H9 (cell line): ENCODE data around the gene SPATA17. TPM values are rescaled to one million over a fixed set of nuclear protein-coding genes. Genes with fewer than 3 reads are reported as not detected.

ENCODE experiments used
- DNase-seq: peaks from one replicate; pipeline ENCODE4 v3.0.0-alpha.2; 2017
- H2AFZ ChIP-seq: one replicate; pipeline ENCODE4 v1.6.1; 2013; ENCODE audit warnings: mild to moderate bottlenecking, low read length, control low read depth, moderate library complexity
- H2AK5ac ChIP-seq: 2 replicates; pipeline ENCODE4 v1.6.1; 2013; ENCODE audit warnings: low read length, control low read depth, mixed read lengths; ENCODE audit not compliant: insufficient read length
- H2BK120ac ChIP-seq: one replicate; pipeline ENCODE4 v1.6.1; 2013; ENCODE audit warnings: low read depth, mild to moderate bottlenecking, low read length, control low read depth, inconsistent platforms; ENCODE audit not compliant: poor library complexity, severe bottlenecking
- H2BK12ac ChIP-seq: 2 replicates; pipeline ENCODE4 v1.6.1; 2013; ENCODE audit warnings: low read length, control low read depth, mixed read lengths, low read depth; ENCODE audit not compliant: insufficient read length
- H2BK15ac ChIP-seq: 2 replicates; pipeline ENCODE4 v1.6.1; 2013; ENCODE audit warnings: low read depth, low read length, control low read depth
- H2BK20ac ChIP-seq: one replicate; pipeline ENCODE4 v1.6.1; 2013; ENCODE audit warnings: low read depth, mild to moderate bottlenecking, low read length, control low read depth, inconsistent platforms; ENCODE audit not compliant: poor library complexity, severe bottlenecking
- H2BK5ac ChIP-seq: 2 replicates; pipeline ENCODE4 v1.6.1; 2013; ENCODE audit warnings: low read length, control low read depth, mixed read lengths; ENCODE audit not compliant: insufficient read length
- H3K14ac ChIP-seq: 2 replicates; pipeline ENCODE4 v1.6.1; 2013; ENCODE audit warnings: low read length, control low read depth; ENCODE audit not compliant: insufficient read depth
- H3K18ac ChIP-seq: 2 replicates; pipeline ENCODE4 v1.6.1; 2013; ENCODE audit warnings: low read depth, mild to moderate bottlenecking, mixed read lengths, low read length, control low read depth; ENCODE audit not compliant: insufficient read length
- H3K23ac ChIP-seq: 2 replicates; pipeline ENCODE4 v1.6.1; 2013; ENCODE audit warnings: low read length, control low read depth, mixed read lengths, low read depth; ENCODE audit not compliant: insufficient read length
- H3K23me2 ChIP-seq: 2 replicates; pipeline ENCODE4 v1.6.1; 2013; ENCODE audit warnings: low read depth, mild to moderate bottlenecking, mixed read lengths, low read length, control low read depth; ENCODE audit not compliant: insufficient read length, poor library complexity, severe bottlenecking
- H3K27ac ChIP-seq: 2 replicates; pipeline ENCODE4 v1.5.1; 2013; ENCODE audit warnings: low read length, control low read depth, mixed read lengths, low read depth; ENCODE audit not compliant: insufficient read length
- H3K27me3 ChIP-seq: 2 replicates; pipeline ENCODE4 v1.6.1; 2013; ENCODE audit warnings: low read length, control low read depth, inconsistent platforms; ENCODE audit not compliant: insufficient read depth
- H3K4ac ChIP-seq: 2 replicates; pipeline ENCODE4 v1.6.1; 2013; ENCODE audit warnings: low read depth, mild to moderate bottlenecking, control low read depth, inconsistent platforms, low read length, moderate library complexity
- H3K4me1 ChIP-seq: 2 replicates; pipeline ENCODE4 v1.6.1; 2013; ENCODE audit warnings: low read length, control low read depth, inconsistent platforms; ENCODE audit not compliant: insufficient read depth
- H3K4me2 ChIP-seq: 2 replicates; pipeline ENCODE4 v1.6.1; 2013; ENCODE audit warnings: low read length, control low read depth, mixed read lengths; ENCODE audit not compliant: insufficient read length, insufficient read depth
- H3K56ac ChIP-seq: 2 replicates; pipeline ENCODE4 v1.6.1; 2013; ENCODE audit warnings: low read depth, mild to moderate bottlenecking, mixed read lengths, low read length, control low read depth; ENCODE audit not compliant: insufficient read length
- H3K79me1 ChIP-seq: 2 replicates; pipeline ENCODE4 v1.6.1; 2013; ENCODE audit warnings: low read depth, mild to moderate bottlenecking, moderate library complexity, low read length, control low read depth, inconsistent platforms; ENCODE audit not compliant: insufficient read depth, poor library complexity, severe bottlenecking
- H3K79me2 ChIP-seq: 2 replicates; pipeline ENCODE4 v1.6.1; 2013; ENCODE audit warnings: low read length, control low read depth, inconsistent platforms; ENCODE audit not compliant: insufficient read depth
- H3K9ac ChIP-seq: 2 replicates; pipeline ENCODE4 v1.6.1; 2013; ENCODE audit warnings: low read length, control low read depth, mixed read lengths; ENCODE audit not compliant: insufficient read length; ENCODE audit errors: extremely low read depth
- H3K9me3 ChIP-seq: one replicate; pipeline ENCODE4 v1.6.1; 2013; ENCODE audit warnings: low read depth, low read length, inconsistent platforms; ENCODE audit not compliant: control insufficient read depth
- H3T11ph ChIP-seq: one replicate; pipeline ENCODE4 v1.6.1; 2013; ENCODE audit warnings: mild to moderate bottlenecking, low read length, control low read depth, inconsistent platforms
- H4K20me1 ChIP-seq: one replicate; pipeline ENCODE4 v1.6.1; 2013; ENCODE audit not compliant: control insufficient read depth, insufficient read length, insufficient read depth
- H4K5ac ChIP-seq: 2 replicates; pipeline ENCODE4 v1.6.1; 2013; ENCODE audit warnings: low read depth, mild to moderate bottlenecking, mixed read lengths, low read length, control low read depth; ENCODE audit not compliant: insufficient read length
- H4K8ac ChIP-seq: replicated peaks from 2 replicates; pipeline ENCODE4 v1.6.1; 2013; ENCODE audit warnings: low read length, control low read depth, mixed read lengths, low read depth; ENCODE audit not compliant: insufficient read length
- H4K91ac ChIP-seq: 2 replicates; pipeline ENCODE4 v1.6.1; 2013; ENCODE audit warnings: low read depth, mild to moderate bottlenecking, moderate library complexity, mixed read lengths, low read length, control low read depth; ENCODE audit not compliant: insufficient read length
- H3K27ac Mint-ChIP-seq, 3 experiments: 2 replicates in 2 of 3; 3 replicates in 1 of 3; pipeline ENCODE4 v1.8.0; 2020 to 2021; ENCODE audit warnings: mixed read lengths in 3 of 3, mild to moderate bottlenecking in 1 of 3, moderate library complexity in 1 of 3
- H3K27me3 Mint-ChIP-seq: 2 replicates; pipeline ENCODE4 v1.8.0; 2021; ENCODE audit warnings: low read depth, mild to moderate bottlenecking, moderate library complexity, mixed read lengths
- H3K36me3 Mint-ChIP-seq, 3 experiments: 2 replicates in 2 of 3; 3 replicates in 1 of 3; pipeline ENCODE4 v1.8.0; 2020 to 2021; ENCODE audit warnings: low read depth in 3 of 3, mixed read lengths in 3 of 3; ENCODE audit not compliant: insufficient read depth in 1 of 3
- H3K4me1 Mint-ChIP-seq, 2 experiments: 2 replicates each; pipeline ENCODE4 v1.8.0; 2020; ENCODE audit warnings: mixed read lengths in 2 of 2
- H3K4me3 Mint-ChIP-seq, 2 experiments: 2 replicates in 1 of 2; 3 replicates in 1 of 2; pipeline ENCODE4 v1.8.0; 2020 to 2021; ENCODE audit warnings: mild to moderate bottlenecking in 2 of 2, mixed read lengths in 2 of 2, moderate library complexity in 1 of 2
- H3K9me3 Mint-ChIP-seq, 2 experiments: 2 replicates in 1 of 2; 3 replicates in 1 of 2; pipeline ENCODE4 v1.8.0; 2020; ENCODE audit warnings: mild to moderate bottlenecking in 2 of 2, mixed read lengths in 2 of 2, moderate library complexity in 1 of 2
- WGBS: extraction: QIAGEN DNeasy Blood & Tissue Kit; methylation state at CpG from one replicate; pipeline ENCODE4 v1.1.7; 2013; ENCODE audit warnings: missing lambda C conversion rate, low lambda C conversion rate, mixed read lengths; ENCODE audit not compliant: insufficient read length; ENCODE audit errors: extremely low coverage; 5-methylcytosine and 5-hydroxymethylcytosine counted together
- total RNA-seq: library from RNA; stranded (reverse); gene quantifications from 2 replicates; pipeline ENCODE4 v1.2.1, GENCODE V29; 2021
- TF ChIP-seq, protein P1 (sequence below): fragments of 200-600 bp; sonication (generic); conservative IDR thresholded peaks from 3 replicates; pipeline ENCODE4 v1.8.0; 2021; ENCODE audit warnings: antibody characterized with exemption, mild to moderate bottlenecking

Gene SPATA17
- total RNA-seq, 1 experiment from 2014 or later, result 0.44 TPM

DNA sequence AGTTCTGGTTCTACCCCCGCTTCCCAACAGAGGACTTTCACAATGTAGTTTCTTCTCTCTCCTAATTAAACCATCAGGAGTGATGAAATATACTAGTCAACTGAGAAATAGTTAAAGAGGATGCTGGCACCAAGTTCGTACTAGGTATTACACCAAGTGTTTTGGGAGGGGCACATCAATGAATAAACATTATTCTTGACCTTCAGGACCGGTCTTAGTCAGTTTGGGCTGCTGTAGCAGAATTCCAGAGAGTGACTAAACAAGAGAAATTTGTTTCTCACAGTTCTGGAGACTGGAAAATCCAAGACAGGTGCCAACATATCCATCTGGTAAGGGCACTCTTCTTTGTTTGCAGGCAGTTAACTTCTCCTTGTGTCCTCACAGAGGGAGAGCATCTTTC, 103.8 kb downstream of the SPATA17 start:
- Histone ChIP-seq H3K79me2 (no peaks in the 10 kb centered on the region), H3K56ac (no peak overlapping the region), H2BK5ac (no peak overlapping the region), H3K4me2 (no peak overlapping the region), H3T11ph (no peak overlapping the region), H4K8ac (no peak overlapping the region), H3K23ac (no peak overlapping the region), H4K91ac (no peak overlapping the region), H3K27me3 (no peaks in the 10 kb centered on the region), H3K23me2 (no peaks in the 10 kb centered on the region), H2AFZ (no peak overlapping the region), H3K14ac (no peak overlapping the region), H4K20me1 (no peaks in the 10 kb centered on the region), H2AK5ac (no peak overlapping the region), H2BK15ac (no peak overlapping the region), H3K4me1 (no peaks in the 10 kb centered on the region), H3K9me3 (no peaks in the 10 kb centered on the region), H2BK12ac (no peak overlapping the region), H3K27ac (no peak overlapping the region), H2BK120ac (no peak overlapping the region), H4K5ac (no peak overlapping the region), H3K9ac (no peak overlapping the region), H3K18ac (no peak overlapping the region), H3K4ac (no peak overlapping the region), H3K79me1 (no peaks in the 10 kb centered on the region), H2BK20ac (no peak overlapping the region)
- Mint-ChIP-seq H3K36me3 (no peaks in the 10 kb centered on the region), H3K9me3 (no peaks in the 10 kb centered on the region), H3K27me3 (no peaks in the 10 kb centered on the region), H3K4me3 (no peak overlapping the region), H3K27ac (no peak overlapping the region), H3K4me1 (0 out of 4 replicates have a peak, but pooled peaks cover 0 to 5% of the 10 kb centered on the region in 2 experiments)
- TF ChIP-seq, protein P1, sequence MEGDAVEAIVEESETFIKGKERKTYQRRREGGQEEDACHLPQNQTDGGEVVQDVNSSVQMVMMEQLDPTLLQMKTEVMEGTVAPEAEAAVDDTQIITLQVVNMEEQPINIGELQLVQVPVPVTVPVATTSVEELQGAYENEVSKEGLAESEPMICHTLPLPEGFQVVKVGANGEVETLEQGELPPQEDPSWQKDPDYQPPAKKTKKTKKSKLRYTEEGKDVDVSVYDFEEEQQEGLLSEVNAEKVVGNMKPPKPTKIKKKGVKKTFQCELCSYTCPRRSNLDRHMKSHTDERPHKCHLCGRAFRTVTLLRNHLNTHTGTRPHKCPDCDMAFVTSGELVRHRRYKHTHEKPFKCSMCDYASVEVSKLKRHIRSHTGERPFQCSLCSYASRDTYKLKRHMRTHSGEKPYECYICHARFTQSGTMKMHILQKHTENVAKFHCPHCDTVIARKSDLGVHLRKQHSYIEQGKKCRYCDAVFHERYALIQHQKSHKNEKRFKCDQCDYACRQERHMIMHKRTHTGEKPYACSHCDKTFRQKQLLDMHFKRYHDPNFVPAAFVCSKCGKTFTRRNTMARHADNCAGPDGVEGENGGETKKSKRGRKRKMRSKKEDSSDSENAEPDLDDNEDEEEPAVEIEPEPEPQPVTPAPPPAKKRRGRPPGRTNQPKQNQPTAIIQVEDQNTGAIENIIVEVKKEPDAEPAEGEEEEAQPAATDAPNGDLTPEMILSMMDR, result no peak
- no CpG with 5 or more reads among the region's 3 CpGs for WGBS
- no peak for DNase-seq
